GM21390 (cell line): ENCODE results near the gene DACH1.

ENCODE experiments used
- ATAC-seq: cut with Tn5 transposase; IDR thresholded peaks from one replicate; pipeline ENCODE4 v1.9.1; 2021; ENCODE audit not compliant: unreplicated experiment

Gene DACH1

DNA sequence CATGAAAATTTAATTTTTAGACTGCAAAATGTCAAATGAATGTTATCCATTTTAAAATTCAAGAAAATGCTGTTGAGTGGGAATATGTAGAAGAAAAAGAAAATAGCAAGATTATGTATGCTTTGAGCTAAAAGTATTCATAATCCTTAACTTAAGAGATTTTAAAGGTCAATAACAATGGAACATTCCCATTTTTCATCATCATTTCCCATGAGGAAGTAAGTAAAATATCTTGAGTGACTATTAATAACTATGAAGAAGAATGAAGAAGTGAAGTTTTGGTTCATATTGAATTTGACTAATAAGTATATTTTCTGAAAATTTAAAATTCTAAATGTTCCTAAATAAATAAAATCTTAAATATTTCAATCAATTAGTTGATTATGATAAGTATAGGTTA is 273.4 kb downstream of the DACH1 start:
- no peak for ATAC-seq

DNA sequence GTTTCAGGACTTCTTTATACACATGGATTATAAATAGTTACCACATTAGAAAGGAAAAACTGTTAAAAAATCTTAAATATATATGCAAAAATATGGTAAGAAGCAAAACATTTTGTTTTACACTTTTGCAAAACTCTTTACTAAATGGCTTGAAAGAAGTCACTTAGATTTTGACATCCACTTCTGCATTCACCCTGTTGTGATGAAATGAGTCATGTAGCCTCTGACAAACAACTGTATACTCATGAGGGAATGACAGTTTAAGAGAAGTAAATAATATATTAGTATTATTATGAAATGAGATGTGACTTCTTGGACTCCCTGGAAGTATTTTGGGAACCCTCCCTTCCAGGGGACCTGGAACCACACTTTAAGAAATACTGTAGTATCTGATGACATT is 275.6 kb downstream of the DACH1 start:
- no peak for ATAC-seq

DNA sequence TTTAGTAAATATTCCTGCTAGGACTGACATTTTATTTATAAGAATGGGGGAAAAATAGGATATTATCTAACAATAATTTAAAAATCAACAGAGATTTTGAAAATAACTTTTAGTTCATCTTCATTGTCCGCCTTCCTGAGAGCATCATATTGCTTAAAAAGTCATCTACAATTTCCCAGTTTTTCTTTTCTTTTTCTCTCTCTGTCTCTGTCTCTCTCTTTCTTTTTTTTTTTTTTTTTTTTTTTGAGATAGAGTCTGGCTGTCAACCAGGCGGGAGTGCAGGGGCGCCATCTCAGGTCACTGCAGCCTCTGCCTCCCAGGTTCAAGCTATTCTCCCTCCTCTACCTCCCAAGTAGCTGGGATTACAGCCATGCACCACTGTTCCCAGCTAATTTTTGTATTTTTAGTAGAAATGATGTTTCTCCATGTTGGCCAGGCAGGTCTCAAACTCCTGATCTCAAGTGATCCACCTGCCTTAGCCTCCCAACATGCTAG is 276.3 kb downstream of the DACH1 start:
- ATAC-seq: no peak

DNA sequence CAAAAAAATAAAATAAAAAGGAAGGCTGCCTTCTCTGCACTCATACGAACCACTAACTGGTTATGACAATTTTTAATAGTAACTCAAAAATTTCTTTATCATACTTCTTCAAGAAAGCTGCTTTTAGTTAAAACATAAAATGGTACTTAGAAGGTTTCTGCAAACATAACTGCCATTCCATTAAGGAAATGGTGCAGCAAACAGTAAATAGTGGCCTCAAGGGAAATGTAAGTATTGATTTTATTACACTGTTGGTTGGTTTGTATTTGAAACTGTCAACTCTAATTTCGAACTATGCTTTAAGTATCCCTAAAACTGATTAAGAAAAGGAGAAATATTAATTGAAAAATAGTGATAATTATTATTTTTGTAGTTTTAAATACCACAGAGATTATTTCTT is 278.0 kb downstream of the DACH1 start:
- ATAC-seq: no peak

DNA sequence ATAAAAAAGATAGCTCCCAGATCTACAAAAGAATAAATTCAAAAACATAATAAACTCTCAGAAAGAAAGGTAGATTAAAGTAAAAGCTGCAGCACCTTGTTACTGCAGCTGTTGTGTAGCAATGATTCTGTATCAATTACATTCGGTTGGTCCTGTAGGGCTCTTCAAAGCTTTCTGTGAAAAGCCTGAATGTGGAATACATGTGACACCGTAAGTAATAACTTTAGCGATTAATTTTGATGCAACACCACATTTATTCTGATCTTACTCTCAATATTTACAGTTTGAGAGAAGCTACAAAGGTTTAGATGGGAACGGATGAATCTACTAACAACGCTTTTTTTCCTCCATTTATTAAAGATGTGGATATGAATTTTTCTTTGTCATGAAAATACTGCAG is 279.2 kb downstream of the DACH1 start:
- ATAC-seq: no peak

DNA sequence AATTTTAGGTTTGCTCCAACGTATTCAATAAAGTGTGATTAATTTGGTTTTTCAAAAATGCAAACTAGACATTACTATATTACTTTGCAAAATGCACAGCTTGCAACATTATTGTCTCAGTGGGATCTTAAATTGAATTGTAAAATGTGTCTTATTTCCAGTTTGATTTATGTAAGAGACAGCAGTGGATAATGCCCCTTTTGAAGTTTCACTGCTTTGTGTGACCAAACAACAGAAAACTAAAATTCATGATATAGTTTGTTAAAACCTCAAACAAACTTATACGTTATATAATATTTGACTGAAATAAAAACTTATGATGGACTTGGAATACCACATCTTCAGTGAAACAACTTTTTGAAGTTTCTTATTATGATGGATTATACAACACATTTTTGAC is 279.8 kb downstream of the DACH1 start:
- no peak for ATAC-seq

DNA sequence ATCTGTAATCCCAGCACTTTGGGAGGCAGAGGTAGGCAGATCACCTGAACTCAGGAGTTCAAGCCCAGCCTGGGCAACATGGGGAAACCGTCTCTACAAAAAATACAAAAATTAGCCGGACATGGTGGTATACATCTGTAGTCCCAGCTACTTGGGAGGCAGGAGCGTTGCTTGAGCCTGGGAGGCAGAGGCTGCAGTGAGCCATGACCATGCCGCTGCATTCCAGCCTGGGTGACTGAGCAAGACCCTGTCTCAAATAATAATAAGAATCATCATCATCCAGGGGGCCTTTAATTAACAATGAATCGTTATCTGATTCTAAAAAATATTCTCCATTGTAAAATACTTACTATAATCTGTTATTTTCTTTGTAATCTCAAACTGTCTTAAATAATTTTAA is 283.4 kb downstream of the DACH1 start:
- no peak for ATAC-seq

DNA sequence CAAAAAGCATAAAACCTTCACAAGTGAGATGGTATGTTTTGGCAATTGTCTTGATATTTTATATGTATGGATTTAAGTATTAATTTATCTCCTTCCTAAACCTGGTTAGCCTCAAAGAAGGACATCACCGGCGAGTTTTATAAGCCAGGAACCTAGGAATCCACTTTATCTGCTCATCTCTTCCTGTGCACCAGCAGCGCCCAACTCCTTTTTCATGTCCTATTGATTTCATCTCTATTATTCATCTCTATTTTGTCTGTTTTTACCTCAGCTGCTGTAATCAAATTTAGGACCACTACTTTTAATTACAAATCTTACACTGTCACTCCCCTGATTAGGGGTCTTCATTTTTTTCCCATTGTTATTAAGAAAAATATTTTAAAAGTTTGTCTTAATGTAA is 286.4 kb downstream of the DACH1 start:
- no peak for ATAC-seq

DNA sequence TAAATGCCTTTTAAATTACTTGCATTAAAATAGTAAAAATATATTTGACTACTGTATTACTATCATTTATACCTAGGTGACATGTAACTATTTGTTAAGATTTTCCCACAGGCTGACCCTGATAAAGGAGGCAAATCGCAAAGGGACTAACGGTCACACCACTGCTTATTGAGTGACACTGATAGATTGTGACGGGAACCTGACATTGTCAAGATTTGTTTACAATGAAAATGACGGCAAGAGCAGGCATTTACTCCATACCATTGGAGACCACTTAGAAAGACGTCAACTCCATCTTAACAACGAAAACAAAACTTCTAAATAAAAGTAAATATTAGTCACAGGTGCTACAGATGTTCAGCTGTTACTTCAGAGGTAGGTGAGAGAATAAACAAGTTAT is 289.0 kb downstream of the DACH1 start:
- no peak for ATAC-seq

DNA sequence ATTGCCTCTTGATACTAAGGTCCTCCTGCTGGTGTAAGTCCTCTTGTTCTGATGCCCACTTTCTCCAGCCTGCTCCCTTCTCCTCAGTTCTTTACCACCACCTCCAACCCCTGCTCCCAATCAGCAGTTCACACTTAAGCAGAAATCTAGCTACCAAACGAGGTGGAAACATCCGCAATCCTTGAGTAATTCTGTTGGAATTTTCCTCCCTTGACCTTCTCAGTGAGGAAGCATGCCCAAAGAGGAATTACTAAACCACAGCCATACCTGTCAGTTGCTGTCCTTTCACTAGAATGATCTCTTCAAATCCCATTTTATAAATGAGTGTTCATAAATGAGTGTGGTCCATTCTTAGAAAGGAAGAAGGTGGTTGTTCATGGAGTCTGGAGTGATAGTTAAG is 289.9 kb downstream of the DACH1 start:
- ATAC-seq: no peak

DNA sequence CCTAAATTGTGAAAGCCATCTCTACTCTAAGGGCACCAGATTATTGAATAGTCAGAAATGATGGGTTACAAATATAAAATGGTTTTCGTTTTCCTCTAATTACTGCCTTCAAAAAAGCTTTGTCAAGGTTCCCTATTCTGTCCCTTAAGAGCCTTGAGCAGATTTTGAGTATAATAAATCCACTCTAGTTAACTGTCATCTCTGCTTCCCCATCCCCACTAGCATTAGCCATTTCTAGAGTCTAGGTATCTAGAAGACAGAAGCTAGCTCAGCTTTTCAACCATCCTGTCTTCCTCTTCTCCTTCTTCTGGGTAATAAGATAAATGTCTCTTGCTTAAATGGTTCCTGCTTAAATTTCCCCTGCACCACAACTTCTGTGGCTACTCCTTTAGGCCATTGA is 290.4 kb downstream of the DACH1 start:
- ATAC-seq: no peak

DNA sequence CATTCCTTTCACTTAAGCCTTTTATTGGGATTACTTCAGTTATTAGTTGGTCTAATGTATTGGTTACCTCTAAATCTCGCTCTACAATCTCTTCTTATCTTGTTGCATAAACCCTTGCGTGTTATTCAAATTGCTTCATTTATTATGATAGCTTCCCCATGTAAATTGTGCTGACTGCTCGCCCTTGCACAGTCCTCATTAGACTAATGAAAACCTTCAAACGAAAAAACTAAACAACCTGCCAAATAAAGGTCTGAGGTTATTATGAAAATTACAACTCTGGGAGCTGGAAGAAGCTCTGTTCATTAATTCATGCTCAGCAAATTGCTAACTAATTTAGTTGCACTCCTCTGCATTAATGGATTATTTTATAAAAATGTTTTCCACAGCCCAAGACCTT is 320.1 kb downstream of the DACH1 start:
- no peak for ATAC-seq

DNA sequence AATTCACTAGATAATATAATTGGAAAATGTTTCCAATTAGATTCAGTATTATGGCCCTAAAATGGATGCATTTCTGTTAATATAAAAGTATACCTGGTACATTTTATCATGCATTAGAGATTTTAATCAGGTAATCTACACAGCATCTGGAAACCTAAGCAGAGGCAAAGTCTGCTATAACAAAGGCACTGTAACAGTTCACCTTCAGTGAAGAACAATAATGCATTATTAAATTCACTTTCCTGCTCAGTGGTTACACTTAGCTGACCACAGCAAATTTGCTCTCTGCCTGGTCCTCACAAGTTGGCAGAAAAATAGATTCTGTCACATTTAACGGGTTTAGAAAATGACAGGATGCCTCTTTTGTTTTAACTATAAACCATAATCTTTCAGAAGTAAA is 326.9 kb downstream of the DACH1 start:
- ATAC-seq: no peak

DNA sequence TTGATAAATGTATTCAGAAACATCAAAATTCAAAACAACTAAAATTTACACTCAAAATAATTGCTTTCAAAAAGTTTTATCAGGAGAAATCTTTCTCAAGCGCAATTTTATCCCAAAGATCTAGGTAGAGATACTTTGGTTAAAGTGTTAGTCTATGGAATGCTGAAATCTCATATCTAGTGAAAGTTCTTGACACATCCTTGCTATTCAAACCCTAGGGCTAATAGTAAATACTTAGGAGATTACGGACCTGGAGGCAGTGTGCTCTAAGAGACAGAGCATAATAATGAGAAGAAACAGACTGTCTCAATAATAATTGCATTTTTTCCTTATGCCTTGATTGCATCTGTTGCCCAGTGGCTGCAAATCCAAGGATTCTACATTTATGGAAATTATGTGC is 330.8 kb downstream of the DACH1 start:
- no peak for ATAC-seq

DNA sequence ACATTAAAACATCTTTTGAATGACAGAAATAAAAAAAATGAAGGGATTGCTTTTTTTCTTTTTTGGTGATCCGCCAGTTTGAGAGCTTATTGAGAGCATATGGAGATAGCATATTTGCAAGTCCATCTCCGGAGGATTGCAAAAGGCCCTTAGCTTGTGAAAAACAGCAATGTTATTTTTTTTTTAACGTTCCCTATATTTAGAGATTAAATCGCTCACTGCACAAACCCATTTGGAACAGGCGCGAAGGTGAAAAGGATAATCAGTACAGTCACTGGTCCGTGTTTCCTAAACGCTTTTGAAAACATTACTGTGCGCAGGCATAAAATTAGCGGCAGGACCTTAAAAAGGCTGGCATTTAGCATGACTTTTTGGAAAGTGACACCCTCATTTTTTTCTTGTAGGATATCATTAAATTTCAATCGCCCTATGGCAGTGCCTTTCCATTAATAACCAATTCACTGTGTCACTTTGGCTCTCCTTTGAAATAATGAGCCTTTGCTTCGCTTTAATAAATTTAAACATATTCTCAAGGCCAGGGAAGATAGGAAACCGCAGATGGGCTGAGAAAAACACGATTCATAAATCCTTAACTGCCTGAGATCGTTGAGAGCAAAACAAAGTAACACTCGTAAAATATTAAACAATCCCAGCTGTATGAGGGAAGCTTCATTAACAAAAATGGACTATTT is 342.2 kb downstream of the DACH1 start:
- no peak for ATAC-seq

DNA sequence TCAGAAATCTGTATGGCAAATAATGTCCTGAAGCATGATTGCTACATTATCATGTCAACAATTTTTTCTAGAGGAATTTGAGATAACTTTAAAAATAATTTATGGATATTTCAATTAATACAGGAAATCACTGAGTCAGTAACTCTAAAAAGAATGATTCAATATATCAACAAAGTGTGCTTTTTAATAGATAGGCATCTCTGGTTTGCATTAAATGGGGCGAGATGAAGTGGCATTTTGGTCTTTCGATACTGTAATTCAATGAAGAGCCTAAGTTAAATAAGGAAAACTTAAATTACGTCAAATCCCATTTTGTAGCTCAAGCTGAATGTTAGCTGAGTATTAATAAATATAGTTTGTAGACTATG is 342.8 kb downstream of the DACH1 start:
- no peak for ATAC-seq

DNA sequence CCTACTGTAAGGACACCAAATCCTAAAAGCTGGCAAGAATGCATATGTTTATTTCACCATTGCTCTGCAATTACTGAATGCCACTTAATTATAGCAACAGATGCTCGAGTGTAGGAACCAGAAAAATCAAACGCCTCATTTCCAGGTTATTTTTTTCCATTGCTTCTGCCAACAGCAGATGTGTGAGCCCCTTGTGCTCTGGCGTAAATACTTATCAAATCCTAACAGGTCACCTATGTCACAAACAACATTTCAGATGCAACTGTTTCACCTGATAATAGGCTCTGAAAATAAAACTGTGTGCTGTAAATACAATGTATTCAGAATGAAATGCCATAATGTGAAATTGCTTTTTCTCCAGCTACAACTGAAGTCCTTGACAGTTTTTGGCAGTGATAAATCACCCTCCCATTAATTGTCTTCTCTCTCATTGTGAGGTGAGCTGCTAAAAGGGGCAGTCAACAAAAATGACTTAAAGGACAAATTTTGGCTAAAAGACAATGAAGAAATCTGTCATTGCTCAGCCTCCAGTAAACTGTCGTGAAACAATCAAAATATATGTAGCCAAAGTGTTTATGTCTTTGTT is 344.0 kb downstream of the DACH1 start:
- no peak for ATAC-seq

DNA sequence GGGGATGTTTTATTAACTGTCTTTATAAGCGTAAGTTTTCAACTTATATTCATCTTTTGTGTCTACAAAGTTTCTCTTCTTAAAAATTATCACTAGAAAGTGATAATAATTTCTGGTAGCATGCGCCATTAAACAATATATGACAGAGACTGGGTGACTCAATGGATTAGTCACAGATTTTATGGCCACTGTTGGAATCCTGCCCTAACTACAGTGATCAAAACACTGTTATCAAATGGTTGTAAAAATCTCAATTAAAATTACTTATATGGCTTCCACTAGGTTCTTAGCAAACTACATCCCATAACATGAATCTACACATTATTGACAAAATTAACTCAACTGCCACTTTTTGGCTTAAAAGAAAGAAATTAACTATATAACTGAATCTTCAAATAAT is 350.0 kb downstream of the DACH1 start:
- no peak for ATAC-seq

DNA sequence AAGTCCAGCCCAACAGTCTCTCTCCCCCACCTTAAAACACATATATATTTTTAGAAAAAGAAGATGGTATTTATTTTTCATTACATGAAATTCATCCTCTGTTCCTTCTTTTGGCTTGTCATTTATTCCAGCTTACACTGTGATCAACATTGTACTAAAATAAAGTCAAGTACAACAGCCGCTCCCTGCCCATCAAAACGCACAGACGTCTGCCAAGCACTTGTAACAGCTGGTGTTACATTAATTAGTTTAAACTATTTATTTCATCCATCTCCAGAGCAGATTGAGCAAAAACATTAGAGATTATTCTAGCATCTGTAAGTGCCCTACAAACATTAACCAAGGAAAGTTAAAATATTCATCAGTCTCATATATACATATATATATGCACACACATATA is 350.5 kb downstream of the DACH1 start:
- ATAC-seq: no peak

DNA sequence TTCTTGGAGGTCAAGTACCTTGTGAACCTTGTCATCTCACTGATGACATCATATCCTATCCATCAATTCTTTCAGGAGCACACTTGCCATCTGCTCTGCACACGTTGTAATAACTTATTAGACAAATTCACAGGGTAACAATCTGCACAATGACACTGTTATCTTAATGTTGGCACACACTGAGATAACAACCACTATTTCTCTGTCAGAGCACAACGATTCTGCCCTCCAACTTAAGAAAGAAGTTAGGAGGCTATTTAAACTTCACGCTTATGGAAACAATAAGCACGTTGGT is 351.3 kb downstream of the DACH1 start:
- ATAC-seq: no peak

DNA sequence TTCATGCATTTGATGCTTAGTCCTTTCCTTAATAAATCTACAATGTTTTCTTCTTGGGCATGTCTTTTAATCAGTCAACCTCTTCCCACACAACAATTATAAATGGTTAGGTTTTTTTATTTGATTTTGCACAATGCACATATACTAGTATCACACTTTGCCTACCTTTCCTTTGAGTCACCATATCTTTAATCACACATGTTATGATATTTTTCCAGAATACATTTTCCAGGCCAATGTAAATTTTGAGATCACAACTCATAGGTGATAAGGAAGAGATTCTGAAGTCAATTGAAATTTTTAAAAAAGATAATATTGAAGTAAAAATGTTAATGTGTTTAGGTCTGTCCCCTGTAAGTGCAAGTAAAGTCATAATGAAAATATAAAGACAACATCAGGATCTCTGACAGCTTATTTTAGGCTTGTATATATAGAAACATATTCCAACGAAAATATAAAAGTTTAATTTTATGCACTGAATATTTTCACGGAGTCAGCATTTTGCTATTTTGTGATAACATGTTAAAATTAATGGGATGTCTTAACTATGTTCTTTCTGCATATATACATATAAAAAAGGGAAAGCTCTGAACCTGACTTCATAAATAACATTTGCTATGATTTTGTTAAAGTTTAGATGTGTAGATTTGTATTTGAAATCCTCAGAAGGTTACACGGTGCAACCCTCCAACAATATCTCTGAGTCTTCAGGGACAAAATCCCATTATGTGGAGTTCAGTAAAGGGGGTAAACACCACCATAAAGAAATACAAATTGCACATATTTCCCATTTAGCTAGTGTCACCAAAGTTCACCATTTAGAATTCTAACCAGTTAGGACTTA is 351.9 kb downstream of the DACH1 start:
- no peak for ATAC-seq

DNA sequence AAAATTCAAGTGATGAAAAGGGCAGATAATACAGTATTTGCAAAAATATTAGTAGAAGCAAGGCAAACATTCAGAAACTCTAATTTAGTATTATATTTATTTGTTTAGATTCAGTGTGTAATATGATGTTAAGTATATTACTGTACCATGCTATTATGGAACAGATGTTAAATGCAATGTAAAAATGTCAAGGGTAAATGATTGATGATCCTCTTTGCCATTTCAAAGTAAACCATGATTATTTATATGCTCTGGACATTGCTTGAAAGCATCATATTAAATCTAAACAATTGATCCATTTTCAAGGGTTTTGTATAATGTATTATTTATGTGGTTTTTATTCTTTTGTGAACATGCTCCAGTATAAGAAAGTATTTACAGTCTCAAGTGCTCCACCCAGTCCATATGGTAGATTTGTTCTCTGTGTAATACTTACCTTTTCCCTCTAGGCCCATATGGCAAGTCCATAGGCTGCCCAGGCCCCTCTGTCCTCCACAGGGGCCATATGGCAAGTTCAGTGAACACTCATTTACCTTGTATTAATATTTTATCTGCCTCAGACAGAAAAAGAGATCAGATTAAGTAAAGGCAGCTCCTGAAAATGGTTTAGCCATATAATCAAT is 353.5 kb downstream of the DACH1 start:
- ATAC-seq: no peak
